Right forelimb (tissue), 1 donor: ENCODE measurements around the gene C5orf58.
A peak's percentile ranks its signal among the peaks of the same experiment; 100 is the strongest.
"Not testable (repeated sequence)": the region's sequence is repeated elsewhere in the genome, so short reads cannot be mapped to it uniquely, and the experiment has no call there.

Experiments used
- DNase-seq: peaks from one replicate; pipeline ENCODE4 v3.0.0-alpha.2; 2018

C5orf58 gene

DNA sequence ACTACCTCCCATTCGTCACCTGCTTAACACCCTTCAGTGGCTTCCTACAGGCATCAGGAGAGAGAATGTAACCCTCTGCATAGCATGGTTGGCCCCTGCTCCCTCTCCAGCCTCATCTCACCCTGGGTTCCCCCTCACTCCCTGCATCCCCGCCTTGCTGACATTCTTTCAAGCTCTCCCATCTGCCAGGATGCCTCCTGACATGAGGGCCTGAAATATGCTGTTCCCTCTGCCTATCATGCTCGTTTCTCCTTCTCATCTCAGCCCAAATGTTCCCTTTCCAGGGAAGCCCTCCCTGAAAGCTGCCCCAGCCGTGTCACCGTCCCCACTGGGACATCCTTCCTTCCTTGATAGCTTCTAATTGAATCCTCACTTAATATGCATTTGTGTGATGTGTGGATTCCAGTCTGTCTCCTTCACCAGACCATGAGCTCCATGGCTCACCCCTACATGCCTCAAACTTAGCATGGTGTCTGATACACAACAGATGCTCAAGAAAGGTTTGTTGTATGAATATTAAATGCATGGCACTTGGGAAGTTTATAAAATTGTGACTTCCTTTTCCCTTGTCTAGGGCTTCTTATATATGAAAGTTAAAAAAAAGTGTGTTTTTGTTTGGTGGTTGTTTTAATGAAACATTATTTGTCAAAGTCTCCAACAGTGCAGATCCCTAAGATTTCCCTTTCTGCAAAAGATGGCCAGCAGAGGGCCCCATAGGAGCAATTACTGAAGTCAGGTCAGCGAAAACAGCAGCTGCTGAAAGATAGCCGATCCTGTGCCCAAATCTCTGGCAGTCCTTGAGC, 7.3 kb upstream of the C5orf58 start:
- peak; percentile 81 for DNase-seq

DNA sequence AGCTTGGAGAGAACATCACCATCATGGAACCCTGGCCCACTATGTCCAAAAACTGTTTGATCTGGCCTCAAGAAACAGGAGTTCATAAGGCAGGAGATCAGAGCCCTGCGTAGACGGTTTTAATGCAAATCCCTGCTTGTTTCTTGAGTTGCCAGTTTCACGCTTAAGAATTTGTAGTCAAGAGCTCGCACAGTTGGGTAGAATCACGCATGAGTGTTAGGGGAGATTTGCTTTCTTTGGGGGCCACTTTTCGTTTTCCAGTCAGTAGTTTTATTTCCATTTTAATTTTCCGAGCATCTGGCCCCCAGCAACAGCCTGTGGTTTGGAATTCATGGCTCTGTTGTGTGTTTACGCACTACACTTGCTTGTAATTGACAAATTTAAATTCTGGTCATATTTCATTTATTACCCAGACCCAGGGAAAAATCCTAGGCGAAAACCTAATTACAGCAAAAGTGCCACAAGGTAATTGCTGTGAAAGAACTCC, 6.6 kb upstream of the C5orf58 start:
- no peak for DNase-seq

DNA sequence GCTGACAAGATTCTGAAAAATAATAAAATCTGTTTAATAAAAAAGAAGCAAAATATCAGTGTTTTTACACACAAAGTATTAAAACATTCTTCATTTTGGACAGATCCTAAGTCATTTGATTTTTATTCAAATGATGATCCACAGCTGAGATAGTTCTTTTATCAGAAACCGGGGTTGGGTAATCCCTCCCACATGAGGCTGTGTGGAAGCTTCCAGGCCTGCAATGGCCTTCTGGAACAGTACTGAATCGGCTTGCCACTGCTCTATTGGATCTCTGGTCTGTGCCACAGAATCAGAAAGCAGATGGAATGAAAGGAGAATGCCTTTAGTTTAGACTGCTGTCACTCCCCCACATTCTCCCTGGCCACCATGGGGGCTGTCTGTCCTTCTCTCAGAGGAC, 6.1 kb upstream of the C5orf58 start:
- DNase-seq, result no peak

DNA sequence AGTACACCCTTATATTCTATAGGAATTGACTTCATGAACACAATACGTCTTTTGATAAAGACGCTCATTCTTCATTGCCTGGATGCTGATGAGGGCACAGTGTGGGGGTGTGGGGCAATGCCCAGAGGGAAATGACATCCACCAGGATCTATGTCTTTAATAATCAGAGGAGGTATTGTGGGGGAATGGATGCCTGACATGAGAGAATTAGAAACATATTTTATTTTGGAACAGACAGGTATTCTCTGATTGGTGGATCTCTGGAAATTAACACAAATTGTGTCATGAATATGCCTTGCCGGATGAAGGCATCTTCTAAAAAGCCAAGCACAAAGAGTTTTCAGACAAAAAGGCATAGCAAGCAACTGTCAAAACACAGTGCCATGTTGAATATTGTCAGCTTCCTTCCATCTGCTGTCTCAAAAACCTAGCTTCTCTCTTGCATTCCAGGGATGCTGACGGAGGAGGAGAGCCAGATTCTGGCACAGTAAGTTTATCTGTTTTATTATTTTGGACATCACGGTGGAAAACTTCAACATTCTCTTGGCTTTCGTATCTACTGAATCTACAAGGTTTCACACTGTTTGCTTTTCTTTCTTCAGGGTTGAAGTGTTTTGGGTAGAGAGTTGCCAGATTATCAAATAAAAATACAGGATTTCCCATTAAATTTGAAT, 3.9 kb upstream of the C5orf58 start:
- no peak for DNase-seq

DNA sequence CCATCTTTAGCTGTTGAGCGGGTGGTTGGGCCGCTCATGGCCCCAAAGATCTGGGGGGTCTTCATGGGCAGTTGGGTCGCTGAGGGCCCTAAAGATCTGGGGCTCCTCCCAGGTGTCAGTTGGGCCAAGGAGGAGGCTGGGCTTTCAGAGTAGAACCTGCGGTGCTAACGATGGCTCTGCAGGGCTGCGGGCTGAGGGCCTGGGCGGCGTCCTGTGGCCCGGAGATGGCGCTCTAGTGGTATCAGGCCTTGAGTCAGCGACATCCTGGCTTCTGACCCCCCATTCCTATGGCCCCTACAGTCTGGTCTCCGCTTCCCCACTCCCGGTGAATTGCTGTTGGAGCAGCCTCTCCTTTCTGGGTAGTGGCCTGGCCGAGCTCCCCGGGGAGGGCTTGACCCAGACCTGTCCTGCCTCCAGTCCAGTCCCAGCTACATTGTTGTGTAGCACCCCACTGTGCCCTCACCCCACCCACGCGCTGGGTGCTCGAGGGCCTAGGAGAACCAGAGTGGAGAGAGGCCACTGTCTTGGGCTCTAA, 640 bp downstream of the C5orf58 start:
- DNase-seq, result no peak

- no peak for DNase-seq
Measured at GRCh38 chr5:170235876-170236864, 3.4 kb downstream of the C5orf58 start.

DNA sequence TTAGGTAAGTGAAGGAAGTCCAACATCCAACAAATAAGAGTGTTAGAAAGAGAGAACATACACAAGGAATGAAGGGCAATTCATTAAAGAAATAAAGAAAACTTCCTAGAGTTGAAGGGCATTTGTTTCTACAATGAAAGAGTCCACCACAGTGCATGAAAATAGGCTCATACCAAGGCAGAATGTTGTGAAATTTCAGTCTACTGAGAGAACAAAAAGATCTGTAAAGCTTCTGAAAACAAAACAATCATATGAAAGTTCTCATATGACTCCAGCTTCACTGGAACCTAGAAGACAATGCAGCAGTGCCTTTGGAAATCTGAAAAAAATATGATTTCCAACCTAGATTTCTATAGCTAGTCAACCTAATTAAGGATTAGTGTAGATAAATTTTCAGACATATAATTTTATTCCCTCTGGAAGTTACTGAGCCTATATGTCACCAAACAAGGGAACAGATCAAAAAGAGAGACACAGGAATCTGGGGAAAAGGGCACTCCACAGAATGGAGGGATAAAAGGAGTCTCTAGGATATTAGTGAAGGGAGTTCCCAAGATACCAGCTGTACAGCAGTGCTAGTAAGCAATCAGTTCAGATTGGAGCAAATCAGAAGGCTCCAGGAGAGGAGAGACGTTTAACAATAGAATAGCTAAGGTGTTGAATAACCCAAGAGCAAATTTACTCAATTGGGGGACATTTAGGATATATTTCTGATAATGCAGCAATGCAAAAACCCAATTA, 5.8 kb downstream of the C5orf58 start:
- DNase-seq, result no peak

DNA sequence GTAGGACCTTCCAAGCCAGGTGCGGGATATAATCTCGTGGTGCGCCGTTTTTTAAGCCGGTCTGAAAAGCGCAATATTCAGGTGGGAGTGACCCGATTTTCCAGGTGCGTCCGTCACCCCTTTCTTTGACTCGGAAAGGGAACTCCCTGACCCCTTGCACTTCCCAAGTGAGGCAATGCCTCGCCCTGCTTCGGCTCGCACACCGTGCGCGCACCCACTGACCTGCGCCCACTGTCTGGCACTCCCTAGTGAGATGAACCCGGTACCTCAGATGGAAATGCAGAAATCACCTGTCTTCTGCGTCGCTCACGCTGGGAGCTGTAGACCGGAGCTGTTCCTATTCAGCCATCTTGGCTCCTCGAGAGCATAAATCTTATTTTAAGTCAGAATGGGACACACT, 12.7 kb downstream of the C5orf58 start:
- not testable (repeated sequence) for DNase-seq

DNA sequence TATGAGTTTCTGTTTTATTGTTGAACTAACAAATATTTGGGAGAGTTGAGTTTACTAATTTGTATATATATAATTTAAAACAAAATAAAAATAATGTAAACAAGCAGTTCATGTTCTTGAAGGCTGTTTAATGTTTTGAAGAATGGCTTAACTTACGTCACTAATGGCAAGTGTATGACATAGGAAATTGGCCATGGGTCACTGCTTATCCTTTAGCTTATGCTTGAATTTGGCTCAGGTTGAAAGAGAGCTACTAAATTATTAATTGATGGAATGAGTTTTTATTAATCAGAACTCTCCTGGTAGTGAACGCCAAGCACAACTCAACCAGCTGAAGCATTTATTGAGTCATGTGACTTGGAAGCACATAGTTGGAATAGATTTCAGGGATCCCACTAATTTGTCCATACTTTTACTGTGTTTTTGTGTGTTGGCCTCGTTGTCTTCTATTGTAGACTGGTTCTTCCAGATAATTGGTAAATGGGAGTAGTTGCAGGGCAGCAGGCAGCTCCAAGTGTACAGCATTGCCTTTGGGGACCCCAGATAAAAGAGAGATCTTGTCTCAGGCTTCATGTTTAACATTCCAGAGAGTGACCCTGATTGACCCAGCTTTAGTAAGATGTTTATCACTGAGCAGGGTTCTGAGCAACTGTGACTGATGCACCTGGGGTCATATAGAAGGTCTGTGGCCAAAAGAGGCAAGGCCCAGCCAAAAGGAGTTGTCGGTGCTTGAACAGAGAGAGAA, 13.5 kb downstream of the C5orf58 start:
- DNase-seq, result no peak

DNA sequence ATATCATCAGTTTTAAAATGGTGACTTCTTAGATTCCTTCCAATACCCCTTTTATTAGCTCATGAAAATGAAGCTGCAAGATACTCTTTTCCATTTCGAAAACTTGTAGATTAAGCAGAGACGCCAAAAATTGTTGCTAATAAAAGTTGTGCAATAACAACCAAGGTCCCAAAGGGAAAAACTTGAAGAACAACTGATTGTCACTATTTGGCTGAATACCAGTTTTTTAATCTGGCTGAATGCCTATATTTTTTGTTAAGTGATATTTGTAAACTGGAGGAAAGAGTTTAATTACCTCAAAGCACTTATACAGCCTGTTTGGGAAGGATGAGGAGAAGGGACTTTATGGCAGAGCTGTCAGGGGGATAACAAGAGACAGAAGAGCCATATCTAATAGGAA, 14.6 kb downstream of the C5orf58 start:
- DNase-seq, result no peak

- DNase-seq, result no peak
Measured at GRCh38 chr5:170248172-170248930, 15.6 kb downstream of the C5orf58 start.

DNA sequence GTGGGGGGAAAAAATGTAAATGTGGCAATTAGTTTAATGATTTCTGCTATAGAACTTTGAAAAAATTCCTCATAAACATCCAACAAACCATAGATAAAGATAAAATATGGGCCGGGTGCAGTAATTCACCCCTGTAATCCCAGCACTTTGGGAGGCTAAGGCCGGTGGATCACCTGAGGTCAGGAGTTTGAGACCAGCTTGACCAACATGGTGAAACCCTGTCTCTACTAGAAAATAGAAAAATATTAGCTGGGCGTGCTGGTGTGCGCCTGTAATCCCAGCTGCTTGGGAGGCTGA, 16.1 kb downstream of the C5orf58 start:
- DNase-seq, result not testable (repeated sequence)

DNA sequence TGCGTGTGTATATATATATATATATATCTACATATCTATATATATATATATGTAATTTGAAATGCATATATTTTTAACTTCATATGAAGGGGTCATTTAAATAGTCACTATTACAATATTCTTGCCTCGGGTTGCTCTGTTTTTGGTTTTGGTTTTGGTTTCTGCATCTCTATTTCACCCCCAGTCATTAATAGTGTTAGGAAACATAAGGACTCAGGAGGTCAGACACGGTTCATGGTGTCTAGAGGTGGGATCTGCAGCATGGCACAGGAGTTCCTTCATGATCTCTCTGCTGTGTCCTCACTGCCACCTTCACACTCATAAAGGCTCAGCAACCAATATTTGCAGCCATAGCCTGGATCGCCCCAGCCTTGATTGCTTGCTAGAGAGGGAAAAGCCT, 16.6 kb downstream of the C5orf58 start:
- DNase-seq, result no peak

DNA sequence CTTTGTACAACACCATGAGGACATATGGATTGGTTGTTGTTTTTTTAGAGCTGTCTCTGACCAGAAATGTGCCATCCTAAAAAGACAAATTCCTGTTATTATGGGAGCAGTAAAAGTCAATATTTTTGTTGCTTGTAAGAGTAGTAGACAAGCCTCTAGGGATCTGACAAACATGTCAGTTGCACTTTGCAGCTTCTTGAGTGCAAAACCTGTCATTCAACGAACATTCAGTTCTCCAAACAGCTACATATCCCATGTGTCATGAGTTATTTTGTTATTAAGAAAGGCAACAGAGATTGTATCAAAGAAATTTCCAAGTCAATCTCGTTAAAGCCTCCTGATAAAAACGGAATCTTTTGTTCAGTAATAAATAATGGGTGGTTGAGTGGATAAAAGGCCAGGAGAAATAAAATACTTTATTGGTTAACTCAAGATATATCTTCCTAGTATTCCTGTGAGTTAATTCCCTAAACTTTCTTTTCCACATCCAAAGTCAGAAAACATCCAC, 18.1 kb downstream of the C5orf58 start:
- no peak for DNase-seq

DNA sequence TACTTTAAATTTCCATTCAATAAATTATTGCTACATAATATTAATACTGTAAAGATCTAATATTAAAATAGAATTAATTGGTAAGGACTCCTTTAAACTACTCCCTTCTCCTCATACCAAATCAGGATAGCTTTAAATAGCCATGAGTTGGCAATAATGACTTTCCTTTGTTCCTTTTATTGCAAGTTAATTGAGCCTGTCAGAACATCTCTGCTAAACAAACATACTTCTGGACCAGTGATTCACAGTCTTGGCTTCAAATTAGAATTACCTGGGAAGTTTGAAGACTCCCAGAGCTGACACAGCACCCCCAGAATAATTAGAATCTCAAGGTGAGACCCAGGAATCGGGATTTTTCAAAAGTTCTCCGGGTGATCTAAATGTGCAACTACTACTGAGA, 18.7 kb downstream of the C5orf58 start:
- DNase-seq, result no peak

DNA sequence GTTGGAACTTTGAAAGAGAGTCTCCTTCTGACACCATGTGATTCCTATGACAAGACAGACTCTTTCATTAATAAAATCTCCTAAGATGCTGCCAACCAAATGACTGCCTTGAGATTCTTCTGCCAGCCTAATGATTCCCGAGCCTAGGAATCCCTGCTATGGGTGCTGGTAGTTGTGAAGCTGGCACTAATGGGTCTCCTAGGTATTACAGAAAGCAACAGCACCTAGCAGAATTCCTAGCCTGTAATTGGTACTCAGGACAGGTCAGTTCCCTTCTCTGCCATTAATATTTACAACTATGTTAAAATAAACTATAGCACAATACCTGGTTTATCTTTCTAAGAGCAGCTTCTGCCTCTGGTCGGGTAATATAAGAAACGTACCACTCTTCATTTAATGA, 19.3 kb downstream of the C5orf58 start:
- DNase-seq, result no peak

GRCh38 chr5:170252720-170253350, 20.1 kb downstream of the C5orf58 start:
- no peak for DNase-seq

DNA sequence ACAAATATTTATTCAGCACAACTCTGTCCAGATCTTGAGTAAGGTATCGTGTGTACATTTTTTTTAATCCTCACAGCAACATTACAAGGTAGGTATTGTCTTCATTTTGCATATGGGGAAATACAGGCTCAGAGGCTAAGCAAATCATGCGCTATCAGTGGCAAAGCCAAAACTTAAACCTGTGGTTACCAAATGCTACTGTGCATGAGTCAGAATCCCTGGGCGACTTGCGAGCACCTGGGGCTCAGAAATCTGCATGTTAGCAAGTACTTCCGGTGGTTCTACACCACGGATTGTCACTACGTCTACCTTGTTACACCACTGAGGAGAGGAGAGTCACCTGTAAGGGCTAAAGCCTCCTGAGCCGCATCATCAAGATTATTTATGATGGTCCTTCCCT, 21.3 kb downstream of the C5orf58 start:
- no peak for DNase-seq

DNA sequence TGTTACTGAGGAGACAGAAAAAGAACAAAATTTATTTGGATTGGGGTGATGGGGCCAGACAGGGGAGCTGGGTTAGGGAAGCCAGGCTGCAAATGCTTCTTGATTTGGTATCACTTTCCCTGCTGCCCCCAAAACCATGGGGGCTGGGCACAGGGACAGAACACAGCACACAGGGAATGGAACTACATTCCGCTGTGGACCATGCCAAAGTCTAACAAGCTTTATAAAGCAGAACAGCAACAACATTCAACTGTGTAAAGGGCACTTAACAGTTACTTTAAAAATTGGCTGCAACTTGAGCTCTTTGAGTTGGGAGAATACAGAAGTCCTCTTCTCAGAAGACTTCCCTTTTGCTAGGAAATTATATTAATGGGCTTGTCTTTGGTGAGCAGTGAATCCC, 23.8 kb downstream of the C5orf58 start:
- no peak for DNase-seq

DNA sequence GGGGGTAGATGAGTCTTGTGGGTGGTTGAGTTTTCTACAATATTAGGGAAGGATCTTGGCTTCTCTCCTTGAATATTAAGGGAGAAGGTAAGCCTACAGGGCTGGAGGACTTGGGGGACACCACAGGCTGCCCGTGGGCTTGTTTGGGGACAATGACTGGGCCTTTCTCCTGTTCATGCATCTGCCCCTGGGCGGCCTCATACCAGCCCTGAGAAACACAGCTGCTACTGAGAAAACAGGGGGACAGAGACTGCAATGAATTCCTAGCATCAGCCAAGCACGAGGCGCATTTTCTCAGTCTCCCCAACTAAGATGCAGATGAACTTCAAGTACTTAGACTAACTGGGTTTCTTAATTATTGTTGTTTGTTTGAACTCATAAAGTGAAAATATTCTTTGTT, 24.6 kb downstream of the C5orf58 start:
- DNase-seq, result no peak
